Stromal cell of bone marrow (primary cell): ENCODE data around the gene GTPBP4.

ENCODE experiments used
- DNase-seq: peaks from one replicate; pipeline ENCODE4 v3.0.0-alpha.2; 2012; ENCODE audit warnings: low read depth

GTPBP4 gene

GRCh38 chr10:966466-967235 lies 21.6 kb upstream of the GTPBP4 start:
- DNase-seq: no peak

DNA sequence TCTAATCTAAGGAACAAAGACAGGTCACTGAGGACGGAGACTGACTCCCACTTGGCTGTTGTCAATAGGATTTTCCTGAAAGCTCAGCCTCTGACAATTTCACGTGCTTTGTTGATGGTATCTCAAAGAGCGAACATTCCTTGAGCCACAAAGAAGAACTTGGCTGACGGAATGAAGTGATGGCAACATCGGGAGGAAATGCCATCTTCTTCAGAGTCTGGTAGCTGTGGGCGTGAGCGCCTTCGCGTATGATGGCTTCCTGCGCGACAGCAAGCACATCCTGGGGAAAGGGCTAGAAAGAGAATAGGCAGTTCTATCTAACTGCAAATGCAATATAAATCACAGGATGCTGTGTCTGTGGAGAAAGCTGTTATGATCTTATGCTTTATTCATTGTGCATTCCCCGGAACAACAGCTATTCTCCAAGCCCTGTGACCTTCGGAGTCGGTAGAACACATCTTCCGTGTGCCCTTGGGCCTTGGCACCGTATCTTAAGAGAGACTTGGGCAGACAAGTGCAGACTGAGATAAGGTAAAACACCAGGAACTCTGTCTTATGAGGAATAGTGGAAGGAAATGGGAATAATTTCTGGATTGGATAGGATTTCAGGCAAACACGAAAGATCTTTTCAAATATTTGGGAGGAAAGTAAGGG lies 19.6 kb upstream of the GTPBP4 start:
- DNase-seq: no peak

- no peak for DNase-seq
Measured at GRCh38 chr10:969473-970150, 18.6 kb upstream of the GTPBP4 start.

- no peak for DNase-seq
Measured at GRCh38 chr10:970311-971149, 17.7 kb upstream of the GTPBP4 start.

GRCh38 chr10:971150-971542 lies 17.1 kb upstream of the GTPBP4 start:
- DNase-seq: no peak

DNA sequence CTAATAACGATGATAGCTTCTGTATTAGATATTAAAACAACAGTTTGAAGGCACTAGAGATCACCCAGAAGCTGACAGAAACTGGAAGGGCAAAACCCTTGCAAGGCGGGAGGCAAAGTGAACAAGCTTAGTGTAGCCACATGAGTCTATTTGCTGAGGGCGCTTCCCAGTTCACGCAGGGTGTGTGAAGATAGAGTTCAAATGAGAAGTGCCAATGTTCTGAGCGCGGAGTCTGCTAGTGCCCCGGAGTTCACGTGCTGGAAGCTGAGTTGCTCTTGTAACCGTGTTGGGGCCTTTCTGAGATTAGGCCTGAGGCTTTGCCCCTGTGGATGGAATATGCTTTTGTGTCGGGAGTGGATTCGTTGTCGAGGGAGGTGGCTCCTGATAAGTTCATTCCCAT lies 16.6 kb upstream of the GTPBP4 start:
- DNase-seq: no peak

DNA sequence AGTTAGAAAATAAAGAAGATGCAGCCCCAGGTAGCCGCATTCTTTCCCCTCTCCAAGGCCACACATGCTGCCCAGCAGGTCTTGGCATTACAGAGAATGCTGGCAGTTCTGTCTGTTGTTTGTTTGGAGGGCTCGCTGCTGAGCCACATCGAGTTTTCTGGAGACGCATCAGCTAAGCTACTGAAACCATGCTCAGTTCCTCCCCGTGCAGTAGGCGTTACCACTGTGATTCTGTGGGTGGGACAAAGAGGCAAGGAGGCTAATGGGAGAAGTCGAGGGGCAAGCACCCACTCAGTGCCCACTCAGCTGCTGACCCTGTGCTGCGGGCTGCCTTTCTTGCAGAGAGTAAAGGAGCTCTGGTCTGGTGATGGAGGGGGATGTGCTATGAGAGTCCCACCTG lies 15.5 kb upstream of the GTPBP4 start:
- no peak for DNase-seq

DNA sequence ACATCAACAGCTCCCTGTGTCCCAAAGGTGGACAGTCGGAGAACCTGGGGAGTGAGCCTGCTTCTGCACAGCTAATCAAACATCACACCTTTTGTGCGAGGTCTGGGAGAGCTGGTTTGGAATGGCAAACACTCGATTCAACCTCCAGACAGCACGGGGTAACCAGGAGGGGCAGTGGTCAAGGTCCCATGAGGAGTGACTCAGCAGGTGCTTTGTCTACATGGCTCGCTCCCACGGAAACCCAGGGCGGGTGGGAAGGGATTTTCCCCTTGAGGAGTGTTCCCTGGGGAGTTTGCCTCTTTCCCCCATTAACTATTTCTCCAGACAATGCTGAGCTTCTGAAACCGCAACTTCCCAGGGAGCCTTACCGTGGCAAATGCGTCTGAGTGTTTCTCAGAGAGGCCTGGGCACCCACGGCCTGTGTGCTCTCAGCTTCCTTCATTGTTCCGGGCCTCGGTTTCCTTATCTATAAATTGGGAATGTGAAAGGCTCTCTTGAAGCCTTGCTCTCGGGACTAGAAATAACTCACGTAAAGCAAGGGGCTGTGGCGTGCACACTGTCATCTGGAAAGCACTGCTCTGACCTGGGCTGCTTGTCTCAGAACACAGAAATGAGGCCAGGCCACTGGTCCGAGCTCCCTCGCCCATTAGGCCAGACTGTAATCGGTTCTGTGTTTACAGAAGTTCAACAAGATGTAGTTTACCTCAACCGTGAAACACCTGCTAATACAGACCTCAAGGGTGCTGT lies 14.0 kb upstream of the GTPBP4 start:
- DNase-seq: no peak

DNA sequence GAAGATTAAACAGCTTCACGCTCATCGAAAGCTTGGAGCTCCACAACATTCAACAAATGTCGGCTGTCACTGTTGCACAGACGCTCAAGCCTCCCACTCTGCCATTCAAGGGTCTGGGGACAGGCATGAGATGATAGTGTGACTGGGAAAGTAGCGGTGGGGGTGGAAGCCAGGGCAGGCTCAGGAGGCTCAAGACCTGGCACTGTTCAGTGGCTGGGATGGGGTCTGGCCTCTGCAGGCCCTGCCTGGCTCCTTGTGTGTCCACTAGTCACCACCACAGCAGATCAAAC lies 13.5 kb upstream of the GTPBP4 start:
- DNase-seq: no peak

GRCh38 chr10:976316-976715 lies 11.9 kb upstream of the GTPBP4 start:
- DNase-seq: no peak

- DNase-seq: no peak
Measured at GRCh38 chr10:978826-979421, 9.3 kb upstream of the GTPBP4 start.

- DNase-seq: no peak
Measured at GRCh38 chr10:980468-981093, 7.7 kb upstream of the GTPBP4 start.

DNA sequence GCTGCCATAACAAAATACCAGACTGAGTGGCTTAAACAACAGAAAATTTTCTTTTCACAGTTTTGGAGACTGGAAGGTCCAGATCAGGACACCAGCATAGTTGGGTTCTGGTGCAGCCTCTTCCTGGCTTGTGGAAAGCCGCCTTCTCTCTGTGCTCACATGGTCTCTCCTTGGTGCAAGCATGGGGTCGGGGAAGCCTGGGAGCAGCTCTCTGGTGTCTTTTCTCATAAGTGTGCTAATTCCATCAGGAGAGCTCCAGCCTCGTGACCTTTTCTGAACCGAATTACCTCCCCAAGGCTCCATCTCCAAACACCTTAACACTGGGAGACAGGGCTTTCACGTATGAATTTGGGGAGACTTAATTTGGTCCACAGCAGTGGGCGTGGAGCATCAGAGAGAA lies 4.8 kb upstream of the GTPBP4 start:
- DNase-seq: no peak

DNA sequence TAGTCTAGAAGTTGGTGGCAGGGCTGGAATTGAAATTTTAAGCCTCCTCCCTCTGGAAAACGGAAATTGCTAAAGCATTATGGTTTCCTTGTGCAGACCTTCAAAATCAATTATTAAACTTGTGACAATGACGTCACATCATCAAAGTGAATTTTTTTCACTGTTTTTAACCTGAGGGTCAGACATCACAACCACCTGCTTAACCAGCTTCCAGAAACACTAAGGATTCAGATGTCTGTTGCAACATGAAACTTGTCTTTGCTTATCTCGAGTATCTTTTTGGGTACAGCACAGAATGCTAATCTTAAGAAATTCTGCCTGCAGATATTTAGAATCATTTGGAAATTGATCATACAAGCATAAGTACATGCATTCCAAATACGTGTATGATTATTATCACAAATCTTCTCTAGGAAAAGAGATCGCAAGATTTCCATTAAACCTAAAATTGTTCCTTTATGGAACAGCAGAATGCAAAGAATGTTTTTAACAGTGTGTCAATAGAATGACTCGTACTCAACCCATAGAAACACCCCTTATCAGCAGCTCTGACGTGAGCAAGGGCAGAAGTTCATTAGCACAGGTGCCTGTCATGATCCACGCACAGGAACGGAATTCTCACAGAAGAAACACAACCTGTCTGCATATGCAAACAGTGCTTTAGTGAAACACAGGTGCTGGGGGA lies 4.1 kb upstream of the GTPBP4 start:
- DNase-seq: no peak

DNA sequence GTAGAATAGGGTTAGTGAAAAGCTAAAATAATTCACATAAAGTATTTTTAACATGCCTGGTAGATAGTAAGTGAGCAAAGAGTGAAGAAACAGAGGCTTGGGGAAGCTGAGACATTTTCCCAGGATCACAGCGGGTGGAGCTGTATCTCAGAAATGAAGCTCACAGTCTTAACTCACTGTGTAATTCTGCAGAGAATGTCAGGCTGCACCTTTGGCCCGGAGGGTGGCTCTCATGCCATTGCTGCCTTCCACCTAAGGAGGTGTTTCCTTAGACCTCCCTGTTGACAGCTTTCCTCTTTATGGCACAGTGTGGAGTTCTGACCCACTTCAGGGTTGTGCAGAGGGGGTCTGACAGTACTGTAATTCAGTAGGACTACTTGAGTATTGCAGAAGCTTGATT lies 2.9 kb upstream of the GTPBP4 start:
- no peak for DNase-seq

GRCh38 chr10:986137-986825 lies 2.0 kb upstream of the GTPBP4 start:
- no peak for DNase-seq

DNA sequence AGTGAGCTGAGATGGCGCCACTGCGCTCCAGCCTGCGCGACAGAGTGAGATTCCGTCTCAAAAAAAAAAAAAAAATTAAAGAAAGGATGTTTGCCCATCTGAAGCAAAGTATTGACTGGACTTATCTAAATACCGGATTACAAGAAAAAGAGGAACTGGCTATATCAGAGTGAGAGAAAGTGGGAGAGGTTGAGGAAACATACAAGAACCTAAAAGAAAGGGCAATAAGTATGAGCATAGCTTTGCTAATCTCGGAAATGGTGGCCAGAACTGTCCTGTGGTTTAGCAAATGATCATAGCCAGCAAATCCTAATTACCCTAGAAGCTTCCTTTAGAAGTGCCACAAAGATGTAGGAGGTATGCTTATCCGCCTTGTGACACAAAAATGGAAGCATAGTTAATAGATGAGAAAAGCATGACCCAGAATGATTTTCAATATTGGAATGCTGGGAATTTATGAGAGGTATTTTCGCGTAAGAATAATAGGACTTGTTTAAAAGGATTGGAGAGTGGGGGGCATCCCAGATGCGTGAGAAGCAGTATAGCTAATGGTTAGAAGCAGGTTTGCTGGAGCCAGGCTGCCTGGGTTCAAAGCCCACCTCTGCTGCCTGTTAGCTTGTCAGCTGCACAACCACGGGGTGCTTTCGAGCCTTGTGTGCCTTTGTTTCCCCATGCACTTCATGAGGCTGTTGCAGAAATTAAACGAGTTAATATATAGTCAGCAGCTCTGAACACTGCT lies 1.2 kb upstream of the GTPBP4 start:
- DNase-seq: no peak

DNA sequence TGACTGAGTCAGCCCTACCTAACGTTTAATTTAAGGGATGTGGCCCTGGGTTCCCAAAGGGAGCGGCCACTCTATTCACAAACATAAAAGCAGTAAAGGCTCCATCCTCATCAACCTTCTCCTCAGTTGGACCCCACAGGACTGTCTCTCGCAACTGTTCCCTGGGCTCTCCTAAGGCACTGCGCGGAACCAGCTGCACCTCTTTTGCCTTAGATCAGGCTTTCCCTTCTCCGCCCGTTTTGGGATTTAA lies 689 bp upstream of the GTPBP4 start:
- no peak for DNase-seq
